ENCODE measurements around the gene IL1RN.
A peak's percentile ranks its signal among the peaks of the same experiment; 100 is the strongest.

Gene IL1RN

GRCh38 chr2:113157118-113157896 is 29.9 kb downstream of the IL1RN start:
- peak; percentile 23 for DNase-seq

GRCh38 chr2:113157897-113158753 is 30.7 kb downstream of the IL1RN start:
- DNase-seq: no peak

- no peak for DNase-seq
These were observed 31.6 kb downstream of the IL1RN start for GRCh38 chr2:113158884-113159553.

GRCh38 chr2:113160248-113160647 is 32.9 kb downstream of the IL1RN start:
- no peak for DNase-seq

- no peak for DNase-seq
These were observed 33.6 kb downstream of the IL1RN start for GRCh38 chr2:113160962-113161361.

GRCh38 chr2:113162173-113162572 is 34.8 kb downstream of the IL1RN start:
- DNase-seq: no peak

GRCh38 chr2:113162869-113163268 is 35.5 kb downstream of the IL1RN start:
- DNase-seq: no peak

GRCh38 chr2:113164215-113164929 is 37.0 kb downstream of the IL1RN start:
- no peak for DNase-seq

GRCh38 chr2:113164930-113165585 is 37.7 kb downstream of the IL1RN start:
- no peak for DNase-seq

GRCh38 chr2:113166187-113166645 is 38.8 kb downstream of the IL1RN start:
- DNase-seq: no peak

- no peak for DNase-seq
These were observed 39.9 kb downstream of the IL1RN start for GRCh38 chr2:113167115-113167932.

- no peak for DNase-seq
These were observed 40.6 kb downstream of the IL1RN start for GRCh38 chr2:113167962-113168340.

GRCh38 chr2:113169002-113169530 is 41.7 kb downstream of the IL1RN start:
- no peak for DNase-seq

- DNase-seq: no peak
These were observed 42.2 kb downstream of the IL1RN start for GRCh38 chr2:113169586-113169985.

GRCh38 chr2:113171334-113172075 is 44.1 kb downstream of the IL1RN start:
- DNase-seq: no peak

- no peak for DNase-seq
These were observed 45.5 kb downstream of the IL1RN start for GRCh38 chr2:113172721-113173541.

GRCh38 chr2:113173542-113174375 is 46.4 kb downstream of the IL1RN start, which contains the start of gene PSD4:
Gene PSD4, plus strand, starts transcription at chr2:113173971. Its CDS starts 8,486 bp downstream, at chr2:113182457.
- DNase-seq: no peak

- DNase-seq: no peak
These were observed 47.0 kb downstream of the IL1RN start for GRCh38 chr2:113174376-113174750.
